GM23338 (cell line): ENCODE measurements around the gene ACTL6B. TPM values are rescaled to one million over a fixed set of nuclear protein-coding genes. Genes with fewer than 3 reads are reported as not detected.

ENCODE experiments used
- ATAC-seq: fragments of 200-7000 bp; cut with Tn5 transposase; 3 replicates; pipeline ENCODE4 v1.9.1; 2020
- DNase-seq: peaks from one replicate; pipeline ENCODE4 v3.0.0-alpha.2; 2015; ENCODE audit warnings: low spot score
- H2AFZ ChIP-seq: fragments of 200-600 bp; sonication (generic); 2 replicates; pipeline ENCODE4 v1.8.0; 2016; ENCODE audit warnings: antibody characterized with exemption, mild to moderate bottlenecking, moderate library complexity
- H3F3A ChIP-seq: fragments of 200-600 bp; sonication (generic); replicated peaks from 2 replicates; pipeline ENCODE4 v1.8.0; 2017; ENCODE audit warnings: antibody characterized with exemption, mixed run types, low read depth
- H3K27ac ChIP-seq: fragments of 200-600 bp; sonication (generic); 2 replicates; pipeline ENCODE4 v1.6.1; 2016; ENCODE audit warnings: low read depth
- H3K27me3 ChIP-seq: fragments of 200-600 bp; sonication (generic); 2 replicates; pipeline ENCODE4 v1.8.0; 2016; ENCODE audit warnings: mild to moderate bottlenecking, mixed run types, moderate library complexity; ENCODE audit not compliant: insufficient read depth
- H3K36me3 ChIP-seq: fragments of 200-600 bp; sonication (generic); 2 replicates; pipeline ENCODE4 v1.8.0; 2016; ENCODE audit warnings: mild to moderate bottlenecking; ENCODE audit not compliant: insufficient read depth
- H3K4me1 ChIP-seq: fragments of 200-600 bp; sonication (generic); 2 replicates; pipeline ENCODE4 v1.8.0; 2016; ENCODE audit warnings: mild to moderate bottlenecking, moderate library complexity; ENCODE audit not compliant: insufficient read depth
- H3K4me2 ChIP-seq: fragments of 200-600 bp; sonication (generic); 2 replicates; pipeline ENCODE4 v1.7.1; 2017; ENCODE audit warnings: mixed run types
- H3K4me3 ChIP-seq: fragments of 200-600 bp; sonication (generic); 2 replicates; pipeline ENCODE4 v1.6.1; 2016; ENCODE audit warnings: mixed run types
- H3K79me2 ChIP-seq: fragments of 200-600 bp; sonication (generic); replicated peaks from 2 replicates; pipeline ENCODE4 v1.8.0; 2017; ENCODE audit warnings: mild to moderate bottlenecking; ENCODE audit not compliant: insufficient read depth
- H3K9me2 ChIP-seq: fragments of 200-600 bp; sonication (generic); 2 replicates; pipeline ENCODE4 v1.8.0; 2017; ENCODE audit not compliant: insufficient read depth
- H4K20me1 ChIP-seq: fragments of 200-600 bp; sonication (generic); replicated peaks from 2 replicates; pipeline ENCODE4 v1.8.0; 2017; ENCODE audit warnings: mild to moderate bottlenecking; ENCODE audit not compliant: insufficient read depth
- H3K27ac Mint-ChIP-seq: 2 replicates; pipeline ENCODE4 v1.8.0; 2020; ENCODE audit warnings: inconsistent platforms, mild to moderate bottlenecking, moderate library complexity, mixed read lengths
- H3K27me3 Mint-ChIP-seq: 3 replicates; pipeline ENCODE4 v1.8.0; 2022; ENCODE audit warnings: low read depth, mild to moderate bottlenecking, moderate library complexity, mixed read lengths, inconsistent platforms; ENCODE audit not compliant: insufficient read depth, poor library complexity
- H3K36me3 Mint-ChIP-seq: 3 replicates; pipeline ENCODE4 v1.8.0; 2021; ENCODE audit warnings: low read depth, mild to moderate bottlenecking, inconsistent platforms, moderate library complexity, mixed read lengths
- H3K4me1 Mint-ChIP-seq: 3 replicates; pipeline ENCODE4 v1.8.0; 2020; ENCODE audit warnings: mild to moderate bottlenecking, inconsistent platforms, mixed read lengths
- H3K4me3 Mint-ChIP-seq: 3 replicates; pipeline ENCODE4 v1.8.0; 2021; ENCODE audit warnings: moderate library complexity, mild to moderate bottlenecking, inconsistent platforms, mixed read lengths
- H3K9me3 Mint-ChIP-seq: 3 replicates; pipeline ENCODE4 v1.8.0; 2020; ENCODE audit warnings: moderate library complexity, mild to moderate bottlenecking, inconsistent platforms, mixed read lengths
- ETS1 ChIP-seq: IDR thresholded peaks from 2 replicates; pipeline ENCODE4 v1.6.1; 2016; ENCODE audit warnings: antibody characterized with exemption
- EZH2 ChIP-seq: fragments of 200-600 bp; sonication (generic); IDR thresholded peaks from one replicate; pipeline ENCODE4 v1.8.0; 2017; ENCODE audit warnings: antibody characterized with exemption, mild to moderate bottlenecking, low read depth; ENCODE audit not compliant: unreplicated experiment
- NANOG ChIP-seq: IDR thresholded peaks from 2 replicates; pipeline ENCODE4 v1.6.1; 2016; ENCODE audit warnings: antibody characterized with exemption, borderline replicate concordance
- POLR2AphosphoS5 ChIP-seq: IDR thresholded peaks from 2 replicates; pipeline ENCODE4 v1.6.1; 2016; ENCODE audit warnings: antibody characterized with exemption, low read depth
- STAT1 ChIP-seq: IDR thresholded peaks from one replicate; pipeline ENCODE4 v1.6.1; 2016; ENCODE audit warnings: antibody characterized with exemption; ENCODE audit not compliant: unreplicated experiment
- ZNF114 ChIP-seq: fragments of 250-450 bp; sonication (Bioruptor Pico); IDR thresholded peaks from 2 replicates; pipeline ENCODE4 v1.5.0; 2020; ENCODE audit warnings: mild to moderate bottlenecking, moderate library complexity
- polyA plus RNA-seq: library from polyadenylated mRNA; unstranded; fragments of >200 nt; fragmentation: Nextera tagmentation; extraction: Ambion mirVana; gene quantifications from 2 replicates; pipeline ENCODE4 v1.2.1, GENCODE V29; 2016
- total RNA-seq: library from RNA; depleted of rRNA; stranded (reverse); fragments of >200 nt; shearing (Covaris generic); gene quantifications from 2 replicates; pipeline ENCODE4 v1.2.3, GENCODE V29; 2014
- TF ChIP-seq, protein P1 (sequence below): fragments of 250-450 bp; sonication (Bioruptor Pico); IDR thresholded peaks from 2 replicates; pipeline ENCODE4 v1.5.0; 2020; ENCODE audit warnings: mild to moderate bottlenecking, moderate library complexity

The ACTL6B gene
- total and polyA plus RNA-seq, 2 experiments from 2014 or later, result 0.69 to 2.5 TPM

GRCh38 chr7:100681491-100682227 is 25.4 kb upstream of the ACTL6B start (continued):
- TF ChIP-seq, protein P1, sequence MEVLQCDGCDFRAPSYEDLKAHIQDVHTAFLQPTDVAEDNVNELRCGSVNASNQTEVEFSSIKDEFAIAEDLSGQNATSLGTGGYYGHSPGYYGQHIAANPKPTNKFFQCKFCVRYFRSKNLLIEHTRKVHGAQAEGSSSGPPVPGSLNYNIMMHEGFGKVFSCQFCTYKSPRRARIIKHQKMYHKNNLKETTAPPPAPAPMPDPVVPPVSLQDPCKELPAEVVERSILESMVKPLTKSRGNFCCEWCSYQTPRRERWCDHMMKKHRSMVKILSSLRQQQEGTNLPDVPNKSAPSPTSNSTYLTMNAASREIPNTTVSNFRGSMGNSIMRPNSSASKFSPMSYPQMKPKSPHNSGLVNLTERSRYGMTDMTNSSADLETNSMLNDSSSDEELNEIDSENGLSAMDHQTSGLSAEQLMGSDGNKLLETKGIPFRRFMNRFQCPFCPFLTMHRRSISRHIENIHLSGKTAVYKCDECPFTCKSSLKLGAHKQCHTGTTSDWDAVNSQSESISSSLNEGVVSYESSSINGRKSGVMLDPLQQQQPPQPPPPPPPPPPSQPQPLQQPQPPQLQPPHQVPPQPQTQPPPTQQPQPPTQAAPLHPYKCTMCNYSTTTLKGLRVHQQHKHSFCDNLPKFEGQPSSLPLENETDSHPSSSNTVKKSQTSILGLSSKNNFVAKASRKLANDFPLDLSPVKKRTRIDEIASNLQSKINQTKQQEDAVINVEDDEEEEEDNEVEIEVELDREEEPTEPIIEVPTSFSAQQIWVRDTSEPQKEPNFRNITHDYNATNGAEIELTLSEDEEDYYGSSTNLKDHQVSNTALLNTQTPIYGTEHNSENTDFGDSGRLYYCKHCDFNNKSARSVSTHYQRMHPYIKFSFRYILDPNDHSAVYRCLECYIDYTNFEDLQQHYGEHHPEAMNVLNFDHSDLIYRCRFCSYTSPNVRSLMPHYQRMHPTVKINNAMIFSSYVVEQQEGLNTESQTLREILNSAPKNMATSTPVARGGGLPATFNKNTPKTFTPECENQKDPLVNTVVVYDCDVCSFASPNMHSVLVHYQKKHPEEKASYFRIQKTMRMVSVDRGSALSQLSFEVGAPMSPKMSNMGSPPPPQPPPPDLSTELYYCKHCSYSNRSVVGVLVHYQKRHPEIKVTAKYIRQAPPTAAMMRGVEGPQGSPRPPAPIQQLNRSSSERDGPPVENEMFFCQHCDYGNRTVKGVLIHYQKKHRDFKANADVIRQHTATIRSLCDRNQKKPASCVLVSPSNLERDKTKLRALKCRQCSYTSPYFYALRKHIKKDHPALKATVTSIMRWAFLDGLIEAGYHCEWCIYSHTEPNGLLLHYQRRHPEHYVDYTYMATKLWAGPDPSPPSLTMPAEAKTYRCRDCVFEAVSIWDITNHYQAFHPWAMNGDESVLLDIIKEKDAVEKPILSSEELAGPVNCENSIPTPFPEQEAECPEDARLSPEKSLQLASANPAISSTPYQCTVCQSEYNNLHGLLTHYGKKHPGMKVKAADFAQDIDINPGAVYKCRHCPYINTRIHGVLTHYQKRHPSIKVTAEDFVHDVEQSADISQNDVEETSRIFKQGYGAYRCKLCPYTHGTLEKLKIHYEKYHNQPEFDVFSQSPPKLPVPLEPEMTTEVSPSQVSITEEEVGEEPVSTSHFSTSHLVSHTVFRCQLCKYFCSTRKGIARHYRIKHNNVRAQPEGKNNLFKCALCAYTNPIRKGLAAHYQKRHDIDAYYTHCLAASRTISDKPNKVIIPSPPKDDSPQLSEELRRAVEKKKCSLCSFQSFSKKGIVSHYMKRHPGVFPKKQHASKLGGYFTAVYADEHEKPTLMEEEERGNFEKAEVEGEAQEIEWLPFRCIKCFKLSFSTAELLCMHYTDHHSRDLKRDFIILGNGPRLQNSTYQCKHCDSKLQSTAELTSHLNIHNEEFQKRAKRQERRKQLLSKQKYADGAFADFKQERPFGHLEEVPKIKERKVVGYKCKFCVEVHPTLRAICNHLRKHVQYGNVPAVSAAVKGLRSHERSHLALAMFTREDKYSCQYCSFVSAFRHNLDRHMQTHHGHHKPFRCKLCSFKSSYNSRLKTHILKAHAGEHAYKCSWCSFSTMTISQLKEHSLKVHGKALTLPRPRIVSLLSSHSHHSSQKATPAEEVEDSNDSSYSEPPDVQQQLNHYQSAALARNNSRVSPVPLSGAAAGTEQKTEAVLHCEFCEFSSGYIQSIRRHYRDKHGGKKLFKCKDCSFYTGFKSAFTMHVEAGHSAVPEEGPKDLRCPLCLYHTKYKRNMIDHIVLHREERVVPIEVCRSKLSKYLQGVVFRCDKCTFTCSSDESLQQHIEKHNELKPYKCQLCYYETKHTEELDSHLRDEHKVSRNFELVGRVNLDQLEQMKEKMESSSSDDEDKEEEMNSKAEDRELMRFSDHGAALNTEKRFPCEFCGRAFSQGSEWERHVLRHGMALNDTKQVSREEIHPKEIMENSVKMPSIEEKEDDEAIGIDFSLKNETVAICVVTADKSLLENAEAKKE (CRISPR knock-in tag), result no peak
- TF ChIP-seq ETS1 (no peak), STAT1 (no peak), NANOG (no peak), EZH2 (no peak)

GRCh38 chr7:100680576-100681271 is 24.5 kb upstream of the ACTL6B start:
- Mint-ChIP-seq H3K36me3 (peaks cover 61% of the 10 kb centered on the region), H3K27me3 (peaks cover 19% of the 10 kb centered on the region), H3K27ac (no peak overlapping the region), H3K9me3 (no peaks in the 10 kb centered on the region), H3K4me3 (no peak overlapping the region), H3K4me1 (peaks cover 11% of the 10 kb centered on the region)
- no peak for ATAC-seq
- Histone ChIP-seq H2AFZ (no peak overlapping the region), H3K4me3 (no peak overlapping the region), H3F3A (peaks cover 46% of the 10 kb centered on the region), H3K36me3 (no peaks in the 10 kb centered on the region; the same call in 1 of the 2 replicates), H3K9me2 (no peaks in the 10 kb centered on the region), H3K4me1 (peaks cover 11% of the 10 kb centered on the region), H3K27me3 (no peaks in the 10 kb centered on the region), H4K20me1 (no peaks in the 10 kb centered on the region; the same call in 1 of the 2 replicates), H3K79me2 (no peaks in the 10 kb centered on the region), H3K4me2 (no peak overlapping the region), H3K27ac (no peak overlapping the region; the same call in 1 of the 2 replicates)
- TF ChIP-seq ZNF114 (CRISPR knock-in tag), result no peak
- peak; percentile 21; the same call in 1 of the 2 replicates for TF ChIP-seq POLR2AphosphoS5
- DNase-seq, result no peak
